Panc1 (cell line): ENCODE data around the gene FLOT2.

Experiments
- CTCF ChIP-seq: fragments of 450-650 bp; IDR thresholded peaks from 2 replicates; pipeline ENCODE4 v1.5.1; 2017; ENCODE audit warnings: mild to moderate bottlenecking
- SIN3A ChIP-seq: IDR thresholded peaks from 2 replicates; pipeline ENCODE4 v1.6.1; 2012; ENCODE audit warnings: low read depth, mild to moderate bottlenecking, low read length, moderate library complexity, borderline replicate concordance; ENCODE audit not compliant: insufficient read depth

- TF ChIP-seq CTCF (no peak), SIN3A (no peak)
These were observed 1.6 kb downstream of the FLOT2 start for GRCh38 chr17:28895794-28896447.
